Panc1 (cell line): ENCODE results near the gene FLT3. TPM values are rescaled to one million over a fixed set of nuclear protein-coding genes. Genes with fewer than 3 reads are reported as not detected.

Experiments used
- ATAC-seq: fragments of 200-7000 bp; cut with Tn5 transposase; 2 replicates; pipeline ENCODE4 v1.9.1; 2020; ENCODE audit warnings: mild to moderate bottlenecking, moderate library complexity
- BruUV-seq: library from RNA; stranded (reverse); fragments of 400-500 nt; replicated peaks from 2 replicates; lab custom pipeline; 2021; lab: Mats Ljungman, UMichigan
- CTCF ChIA-PET: fragments of 300-600 bp; sonication (Branson Sonifier 250); formaldehyde crosslinking; loops from one replicate; lab custom pipeline; 2022; ENCODE audit warnings: antibody characterized with exemption; lab: Charles Lee
- POLR2A ChIA-PET: fragments of 300-600 bp; sonication (Branson Sonifier 250); formaldehyde crosslinking; loops from one replicate; lab custom pipeline; 2022; ENCODE audit warnings: antibody characterized with exemption; lab: Charles Lee
- DNase-seq: peaks from one replicate; pipeline ENCODE4 v3.0.0-alpha.2; 2010; ENCODE audit warnings: low read depth, low spot score
- H3K27ac ChIP-seq: 2 replicates; pipeline ENCODE4 v1.5.1; 2011; ENCODE audit warnings: mild to moderate bottlenecking, low read length, inconsistent platforms
- H3K27me3 ChIP-seq: fragments of 200-500 bp; sonication (Bioruptor generic); 2 replicates; pipeline ENCODE4 v1.6.0; 2014; ENCODE audit warnings: low read length, inconsistent platforms; ENCODE audit not compliant: control insufficient read depth, insufficient read depth
- H3K36me3 ChIP-seq: fragments of 200-500 bp; sonication (Bioruptor generic); 2 replicates; pipeline ENCODE4 v1.5.1; 2014; ENCODE audit warnings: inconsistent platforms, mild to moderate bottlenecking, low read length, moderate library complexity; ENCODE audit not compliant: control insufficient read depth, insufficient read depth
- H3K4me1 ChIP-seq: 2 replicates; pipeline ENCODE4 v1.5.1; 2011; ENCODE audit warnings: inconsistent platforms, mild to moderate bottlenecking, low read length, moderate library complexity; ENCODE audit not compliant: control insufficient read depth, insufficient read depth
- H3K4me3 ChIP-seq, 2 experiments: 2 replicates each; pipeline ENCODE4 v1.5.1; 2011 to 2012; ENCODE audit warnings: low read depth in 2 of 2, low read length in 2 of 2, mild to moderate bottlenecking in 2 of 2, inconsistent platforms in 1 of 2, moderate library complexity in 1 of 2
- H3K9me3 ChIP-seq: fragments of 200-500 bp; sonication (Bioruptor generic); 2 replicates; pipeline ENCODE4 v1.5.1; 2014; ENCODE audit warnings: low read depth, mild to moderate bottlenecking, inconsistent platforms, low read length, moderate library complexity; ENCODE audit not compliant: control insufficient read depth, insufficient read depth
- CTCF ChIP-seq: fragments of 450-650 bp; IDR thresholded peaks from 2 replicates; pipeline ENCODE4 v1.5.1; 2017; ENCODE audit warnings: mild to moderate bottlenecking
- POLR2AphosphoS5 ChIP-seq: IDR thresholded peaks from 2 replicates; pipeline ENCODE4 v1.6.1; 2012; ENCODE audit warnings: mild to moderate bottlenecking, low read depth, low read length, moderate library complexity
- REST ChIP-seq, 2 experiments: IDR thresholded peaks; 2 replicates each; pipeline ENCODE4 v1.6.1; 2011 to 2012; ENCODE audit warnings: low read depth in 2 of 2, control low read depth in 1 of 2, low read length in 1 of 2, mild to moderate bottlenecking in 1 of 2, moderate library complexity in 1 of 2; ENCODE audit not compliant: insufficient read depth in 1 of 2
- SIN3A ChIP-seq: IDR thresholded peaks from 2 replicates; pipeline ENCODE4 v1.6.1; 2012; ENCODE audit warnings: low read depth, mild to moderate bottlenecking, low read length, moderate library complexity, borderline replicate concordance; ENCODE audit not compliant: insufficient read depth
- TCF7L2 ChIP-seq: IDR thresholded peaks from 2 replicates; pipeline ENCODE4 v1.6.1; 2011; ENCODE audit warnings: mild to moderate bottlenecking, low read depth, low read length, inconsistent platforms
- in situ Hi-C: cut with HindIII; loops from 2 replicates; pipeline ENCODE4 v1.10.0; 2016; ENCODE audit warnings: low sequenced_read_pairs, low pct_unique_long_range_greater_than_20kb
- intact Hi-C: fragments of 100-400 bp; cut with micrococcal nuclease; formaldehyde crosslinking; loops from one replicate; pipeline ENCODE4 v1.10.0; 2022; ENCODE audit not compliant: unreplicated experiment
- total RNA-seq: library from RNA; stranded (reverse); gene quantifications from one replicate; pipeline ENCODE4 v1.2.1, GENCODE V29; 2021; ENCODE audit not compliant: unreplicated experiment

FLT3 gene
- total RNA-seq, 1 experiment from 2014 or later: 0.08 TPM

GRCh38 chr13:27997904-27998522 lies 102.4 kb downstream of the FLT3 start:
- DNase-seq (no peak), ATAC-seq (peak; percentile 95)
- TF ChIP-seq SIN3A: no peak
- no peak for TF ChIP-seq POLR2AphosphoS5
- TF ChIP-seq CTCF: peak; percentile 90
- CTCF ChIA-PET: interaction anchor here (0.6 kb wide), 1 partner anchor 636 kb away, joined by 3 read pairs; no protein-coding TSS in a partner anchor
- Histone ChIP-seq H3K4me3 (no peak overlapping the region), H3K27me3 (no peaks in the 10 kb centered on the region), H3K4me1 (no peaks in the 10 kb centered on the region), H3K9me3 (no peaks in the 10 kb centered on the region), H3K36me3 (no peaks in the 10 kb centered on the region), H3K27ac (no peak overlapping the region)
- intact Hi-C loops (no loop called here), in situ Hi-C loops (no loop called here)
- POLR2A ChIA-PET: no interaction called here
- BruUV-seq: no TSS peak

- Histone ChIP-seq H3K36me3 (no peaks in the 10 kb centered on the region), H3K9me3 (no peaks in the 10 kb centered on the region), H3K4me3 (no peak overlapping the region), H3K27ac (no peak overlapping the region), H3K27me3 (no peaks in the 10 kb centered on the region), H3K4me1 (no peaks in the 10 kb centered on the region)
- in situ Hi-C loops (no loop called here), intact Hi-C loops (no loop called here)
- ATAC-seq (no peak), DNase-seq (no peak)
- no TSS peak for BruUV-seq
- TF ChIP-seq POLR2AphosphoS5: no peak
- no peak for TF ChIP-seq REST (IDR thresholded peaks at IDR 0.05; ENCODE audit: insufficient read depth in 1 of 2, low read depth in 2 of 2, low read length in 1 of 2)
- TF ChIP-seq CTCF: no peak
- no peak for TF ChIP-seq SIN3A
- no peak for TF ChIP-seq TCF7L2
- ChIA-PET CTCF (no interaction called here), POLR2A (no interaction called here)
Observed at GRCh38 chr13:27991881-27992280, 108.5 kb downstream of the FLT3 start.
